Measurements from ENCODE around the gene FEZ2.

FEZ2 gene

DNA sequence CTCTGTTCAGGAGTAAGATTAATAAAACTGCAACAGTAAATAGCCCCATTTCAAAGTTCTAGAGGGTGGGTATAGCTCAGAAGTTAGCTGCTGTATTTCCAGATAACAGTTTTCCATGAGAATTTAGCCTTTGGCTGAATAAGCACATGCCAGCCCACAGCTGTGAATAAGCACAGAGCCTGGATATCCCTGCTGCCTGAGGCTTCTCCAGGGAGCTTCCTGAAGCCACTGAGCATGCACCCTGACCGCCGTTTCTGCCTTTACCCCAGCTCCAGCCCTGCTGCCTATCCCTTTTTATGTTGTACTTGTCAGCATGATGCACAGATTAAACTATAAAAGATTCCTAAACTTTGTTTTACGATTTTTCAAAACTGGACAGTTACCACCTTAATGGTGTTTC, 85.3 kb downstream of the FEZ2 start:
- no peak for DNase-seq (ENCODE audit: low read depth)
- H3K4me3 ChIP-seq (ENCODE audit: low read depth, low read length), result no peak overlapping the region
- TF ChIP-seq CTCF (IDR thresholded peaks at IDR 0.05; ENCODE audit: low read depth, low read length, missing control alignments), result no peak
- in situ Hi-C loops (cut with HindIII; ENCODE audit: low sequenced_read_pairs), result loop anchor here (25.0 kb wide), 1 partner anchor 150 kb away; no protein-coding TSS in a partner anchor

DNA sequence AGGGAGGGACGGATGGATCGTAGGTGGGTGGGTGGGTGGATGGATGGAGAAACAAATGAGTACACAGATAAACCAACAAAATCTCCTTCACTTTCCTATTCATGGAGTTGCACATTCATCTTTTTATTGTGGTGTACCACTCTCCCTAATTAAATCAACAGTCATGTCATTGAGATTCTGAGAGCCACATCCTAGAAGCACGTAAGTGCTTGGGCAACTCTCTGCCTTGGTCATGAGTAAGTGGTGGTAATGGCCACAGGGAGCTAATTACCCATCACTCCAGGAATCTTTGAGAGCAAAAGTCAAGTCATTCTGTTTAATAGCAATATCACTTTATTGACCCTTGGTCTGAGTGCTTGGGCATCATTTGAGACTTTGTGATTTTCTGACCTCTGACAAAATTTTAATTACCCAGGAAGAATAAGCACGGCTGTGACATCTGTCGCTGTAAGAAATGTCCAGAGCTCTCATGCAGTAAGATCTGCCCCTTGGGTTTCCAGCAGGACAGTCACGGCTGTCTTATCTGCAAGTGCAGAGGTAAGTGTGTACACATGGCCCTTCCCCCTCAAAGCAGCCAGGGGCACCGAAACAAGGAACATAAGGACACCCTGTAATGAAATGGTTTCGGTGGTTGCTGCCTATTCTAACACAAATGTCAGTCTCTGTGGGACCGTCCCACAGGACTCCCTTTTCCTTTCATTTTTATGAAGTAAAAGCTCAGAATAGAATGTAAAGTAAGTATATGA, 85.9 kb downstream of the FEZ2 start:
- no peak for TF ChIP-seq CTCF (IDR thresholded peaks at IDR 0.05; ENCODE audit: low read depth, low read length, missing control alignments)
- in situ Hi-C loops (cut with HindIII; ENCODE audit: low sequenced_read_pairs), result loop anchor here (25.0 kb wide), 1 partner anchor 150 kb away; no protein-coding TSS in a partner anchor
- no peak for DNase-seq (ENCODE audit: low read depth)
- no peak overlapping the region for H3K4me3 ChIP-seq (ENCODE audit: low read depth, low read length)

DNA sequence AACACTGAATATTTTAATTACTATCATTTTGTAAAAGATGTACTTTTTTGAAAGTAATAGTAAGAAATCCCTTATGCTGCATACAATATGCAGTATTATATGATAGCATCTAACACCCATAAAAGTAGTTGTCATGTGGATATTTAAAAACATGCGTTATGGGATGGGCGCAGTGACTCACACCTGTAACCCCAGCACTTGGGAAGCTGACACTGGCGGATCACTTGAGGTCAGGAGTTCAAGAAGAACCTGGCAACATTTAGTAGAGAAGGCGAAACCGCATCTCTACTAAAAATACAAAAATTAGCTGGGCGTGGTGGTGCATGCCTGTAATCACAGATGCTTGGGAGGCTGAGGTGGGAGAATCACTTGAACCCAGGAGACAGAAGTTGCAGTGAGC, 88.9 kb downstream of the FEZ2 start:
- in situ Hi-C loops (cut with HindIII; ENCODE audit: low sequenced_read_pairs), result loop anchor here (25.0 kb wide), 1 partner anchor 153 kb away; no protein-coding TSS in a partner anchor
- DNase-seq (ENCODE audit: low read depth), result no peak
- no peak for TF ChIP-seq CTCF (IDR thresholded peaks at IDR 0.05; ENCODE audit: low read depth, low read length, missing control alignments)
- H3K4me3 ChIP-seq (ENCODE audit: low read depth, low read length), result no peak overlapping the region

DNA sequence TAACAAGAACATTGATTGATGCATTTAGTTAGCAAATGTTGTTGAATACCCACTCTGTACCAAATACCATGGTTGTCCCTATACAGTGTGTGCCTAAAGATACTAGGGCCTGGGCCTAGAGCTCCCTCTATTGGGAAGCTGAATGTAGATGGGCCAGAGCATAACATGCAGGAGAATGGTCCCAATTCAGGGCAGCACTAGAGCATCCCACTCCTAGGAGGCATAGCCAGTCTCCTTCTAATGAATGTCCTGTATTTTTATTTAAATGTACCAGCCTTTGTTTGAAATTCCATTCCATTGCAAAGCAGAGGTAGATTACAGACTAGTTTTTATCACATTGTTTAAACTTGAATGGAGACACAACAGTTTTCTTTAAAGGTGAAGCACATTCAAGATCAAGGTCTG, 90.6 kb downstream of the FEZ2 start:
- peak; percentile 98 for TF ChIP-seq CTCF (IDR thresholded peaks at IDR 0.05; ENCODE audit: low read depth, low read length, missing control alignments)
- in situ Hi-C loops (cut with HindIII; ENCODE audit: low sequenced_read_pairs), result loop anchor here (25.0 kb wide), 1 partner anchor 155 kb away; no protein-coding TSS in a partner anchor
- no peak overlapping the region for H3K4me3 ChIP-seq (ENCODE audit: low read depth, low read length)
- peak; percentile 55 for DNase-seq (ENCODE audit: low read depth)

Measured in astrocyte of the cerebellum (primary cell).